ENCODE results near the gene FSIP1.

- TF ChIP-seq, protein P1, sequence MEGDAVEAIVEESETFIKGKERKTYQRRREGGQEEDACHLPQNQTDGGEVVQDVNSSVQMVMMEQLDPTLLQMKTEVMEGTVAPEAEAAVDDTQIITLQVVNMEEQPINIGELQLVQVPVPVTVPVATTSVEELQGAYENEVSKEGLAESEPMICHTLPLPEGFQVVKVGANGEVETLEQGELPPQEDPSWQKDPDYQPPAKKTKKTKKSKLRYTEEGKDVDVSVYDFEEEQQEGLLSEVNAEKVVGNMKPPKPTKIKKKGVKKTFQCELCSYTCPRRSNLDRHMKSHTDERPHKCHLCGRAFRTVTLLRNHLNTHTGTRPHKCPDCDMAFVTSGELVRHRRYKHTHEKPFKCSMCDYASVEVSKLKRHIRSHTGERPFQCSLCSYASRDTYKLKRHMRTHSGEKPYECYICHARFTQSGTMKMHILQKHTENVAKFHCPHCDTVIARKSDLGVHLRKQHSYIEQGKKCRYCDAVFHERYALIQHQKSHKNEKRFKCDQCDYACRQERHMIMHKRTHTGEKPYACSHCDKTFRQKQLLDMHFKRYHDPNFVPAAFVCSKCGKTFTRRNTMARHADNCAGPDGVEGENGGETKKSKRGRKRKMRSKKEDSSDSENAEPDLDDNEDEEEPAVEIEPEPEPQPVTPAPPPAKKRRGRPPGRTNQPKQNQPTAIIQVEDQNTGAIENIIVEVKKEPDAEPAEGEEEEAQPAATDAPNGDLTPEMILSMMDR (IDR thresholded peaks at IDR 0.05): peak; percentile 45 to 72 (median 62)
- no peak for TF ChIP-seq POLR2A (IDR thresholded peaks at IDR 0.05)
- no peak for TF ChIP-seq POLR2AphosphoS5 (IDR thresholded peaks at IDR 0.05)
- TF ChIP-seq EP300 (IDR thresholded peaks at IDR 0.05): no peak
Observed at GRCh38 chr15:39786447-39787056, 3.9 kb upstream of the FSIP1 start.

Data from gastroesophageal sphincter (tissue), 3 donors.